CD4-positive, alpha-beta T cell treated with Interferon gamma for 1 hour (primary cell): ENCODE measurements around the gene ARL6IP4.
"Not testable (repeated sequence)": the region's sequence is repeated elsewhere in the genome, so short reads cannot be mapped to it uniquely, and the experiment has no call there.

Experiments used
- DNase-seq: peaks from one replicate; pipeline ENCODE4 v3.0.0-alpha.2; 2020

ARL6IP4 gene

GRCh38 chr12:123013185-123014095 is 33.0 kb downstream of the ARL6IP4 start:
- no peak for DNase-seq

- DNase-seq, result not testable (repeated sequence)
These were observed 34.0 kb downstream of the ARL6IP4 start for GRCh38 chr12:123014473-123014872.

- no peak for DNase-seq
These were observed 37.3 kb downstream of the ARL6IP4 start for GRCh38 chr12:123017753-123018152.

- DNase-seq, result no peak
These were observed 39.3 kb downstream of the ARL6IP4 start for GRCh38 chr12:123019841-123020138.

GRCh38 chr12:123021688-123022604 is 41.5 kb downstream of the ARL6IP4 start:
- DNase-seq, result no peak

GRCh38 chr12:123022846-123023245 is 42.4 kb downstream of the ARL6IP4 start:
- no peak for DNase-seq

- DNase-seq, result no peak
These were observed 44.4 kb downstream of the ARL6IP4 start for GRCh38 chr12:123024819-123025391.

GRCh38 chr12:123026094-123026853 is 45.8 kb downstream of the ARL6IP4 start:
- no peak for DNase-seq

- no peak for DNase-seq
These were observed 47.4 kb downstream of the ARL6IP4 start for GRCh38 chr12:123027726-123028445.

- DNase-seq, result no peak
These were observed 48.0 kb downstream of the ARL6IP4 start for GRCh38 chr12:123028475-123028874.

- no peak for DNase-seq
These were observed 49.1 kb downstream of the ARL6IP4 start for GRCh38 chr12:123029550-123029949.

- DNase-seq, result no peak
These were observed 50.2 kb downstream of the ARL6IP4 start for GRCh38 chr12:123030686-123031085.

GRCh38 chr12:123031171-123031845 is 50.8 kb downstream of the ARL6IP4 start:
- DNase-seq, result no peak
